Activated CD4-positive, alpha-beta memory T cell treated with anti-CD3 and anti-CD28 coated beads for 36 hours (primary cell): ENCODE data around the gene TMEM39B. TPM values are rescaled to one million over a fixed set of nuclear protein-coding genes. Genes with fewer than 3 reads are reported as not detected.
"Not testable (repeated sequence)": the region's sequence is repeated elsewhere in the genome, so short reads cannot be mapped to it uniquely, and the experiment has no call there.

Experiments used
- CTCF ChIA-PET: fragments of 350-600 bp; sonication (Branson Sonifier 250); formaldehyde crosslinking; loops from one replicate; lab custom pipeline; 2021; ENCODE audit warnings: antibody characterized with exemption, inconsistent platforms; lab: Charles Lee
- POLR2A ChIA-PET: fragments of 350-600 bp; sonication (Branson Sonifier 250); formaldehyde crosslinking; loops from one replicate; lab custom pipeline; 2021; ENCODE audit warnings: antibody characterized with exemption; lab: Charles Lee
- DNase-seq: peaks from one replicate; pipeline ENCODE4 v3.0.0-alpha.2; 2020
- H3K27ac Mint-ChIP-seq: one replicate; pipeline ENCODE4 v1.8.0; 2021; ENCODE audit warnings: mixed read lengths
- H3K27me3 Mint-ChIP-seq: one replicate; pipeline ENCODE4 v1.8.0; 2021; ENCODE audit warnings: mixed read lengths
- H3K36me3 Mint-ChIP-seq: one replicate; pipeline ENCODE4 v1.8.0; 2021; ENCODE audit warnings: mixed read lengths
- H3K4me1 Mint-ChIP-seq: one replicate; pipeline ENCODE4 v1.8.0; 2021; ENCODE audit warnings: low read depth, mixed read lengths
- H3K4me3 Mint-ChIP-seq: one replicate; pipeline ENCODE4 v1.8.0; 2021; ENCODE audit warnings: mild to moderate bottlenecking, mixed read lengths
- H3K9me3 Mint-ChIP-seq: one replicate; pipeline ENCODE4 v1.8.0; 2021; ENCODE audit warnings: mixed read lengths
- intact Hi-C: fragments of 100-400 bp; cut with micrococcal nuclease; formaldehyde crosslinking; loops from one replicate; pipeline ENCODE4 v1.15.1; 2023
- total RNA-seq, 2 experiments: library from RNA; stranded (reverse); gene quantifications; one replicate each; pipeline ENCODE4 v1.2.3, GENCODE V29; 2021

TMEM39B gene
- total RNA-seq, 2 experiments from 2014 or later, result 18.9 to 19.7 TPM

GRCh38 chr1:32071758-32072621, 749 bp upstream of the TMEM39B start:
- POLR2A ChIA-PET, result interaction anchor here (0.6 to 3.7 kb wide), 8 partner anchors 11 to 579 kb away, joined by 3 to 37 read pairs (median 4); partner anchors contain the start of genes KHDRBS1, KPNA6, RBBP4 and TXLNA
- intact Hi-C loops, result loop anchor here (1.0 to 5.0 kb wide), 5 partner anchors 35 to 322 kb away; partner anchors contain the start of genes BSDC1, KHDRBS1, PTP4A2 and TXLNA
- peaks cover 3% of the 10 kb centered on the region for H3K36me3 Mint-ChIP-seq
- peak; percentile 77 for DNase-seq
- CTCF ChIA-PET, result interaction anchor here (1.0 to 3.6 kb wide), 4 partner anchors 9 to 323 kb away, joined by 3 to 28 read pairs (median 6); partner anchors contain the start of genes BSDC1 and KPNA6
- no peaks in the 10 kb centered on the region for H3K27me3 Mint-ChIP-seq
- peak overlapping the region; percentile 89 for H3K27ac Mint-ChIP-seq
- H3K9me3 Mint-ChIP-seq, result no peaks in the 10 kb centered on the region
- peak overlapping the region; percentile 79 for H3K4me3 Mint-ChIP-seq
- H3K4me1 Mint-ChIP-seq, result peaks cover 26% of the 10 kb centered on the region

- Mint-ChIP-seq H3K4me3 (peak overlapping the region; percentile 79), H3K9me3 (no peaks in the 10 kb centered on the region), H3K36me3 (peaks cover 11% of the 10 kb centered on the region), H3K4me1 (peaks cover 32% of the 10 kb centered on the region), H3K27me3 (no peaks in the 10 kb centered on the region), H3K27ac (peak overlapping the region; percentile 89)
- ChIA-PET POLR2A (interaction anchor here (0.6 to 3.7 kb wide), 9 partner anchors 13 to 578 kb away, joined by 3 to 37 read pairs (median 4); partner anchors contain the start of genes KHDRBS1, KPNA6, RBBP4 and TXLNA), CTCF (interaction anchor here (1.0 to 3.6 kb wide), 6 partner anchors 8 to 321 kb away, joined by 3 to 28 read pairs (median 3); partner anchors contain the start of genes BSDC1 and KPNA6)
- no peak for DNase-seq
- intact Hi-C loops, result loop anchor here (2.0 to 5.0 kb wide), 2 partner anchors 105 to 136 kb away; partner anchors contain the start of genes PTP4A2 and TXLNA
These were observed 825 bp downstream of the TMEM39B start for GRCh38 chr1:32073299-32074229.

GRCh38 chr1:32074841-32075240, 2.1 kb downstream of the TMEM39B start:
- POLR2A ChIA-PET, result interaction anchor here (3.7 kb wide), 1 partner anchor 34 kb away, joined by 37 read pairs; the partner anchor contains the start of gene KPNA6
- CTCF ChIA-PET, result interaction anchor here (3.6 kb wide), 1 partner anchor 33 kb away, joined by 28 read pairs; the partner anchor contains the start of gene KPNA6
- Mint-ChIP-seq H3K27me3 (no peaks in the 10 kb centered on the region), H3K4me3 (no peak overlapping the region), H3K27ac (peak overlapping the region; percentile 74), H3K9me3 (no peaks in the 10 kb centered on the region), H3K36me3 (peaks cover 14% of the 10 kb centered on the region), H3K4me1 (peaks cover 32% of the 10 kb centered on the region)
- intact Hi-C loops, result loop anchor here (5.0 kb wide), 1 partner anchor 138 kb away; the partner anchor contains the start of gene PTP4A2
- no peak for DNase-seq

- Mint-ChIP-seq H3K4me1 (peaks cover 23% of the 10 kb centered on the region), H3K9me3 (no peaks in the 10 kb centered on the region), H3K36me3 (peaks cover 20% of the 10 kb centered on the region), H3K27ac (no peak overlapping the region), H3K27me3 (no peaks in the 10 kb centered on the region), H3K4me3 (no peak overlapping the region)
- ChIA-PET POLR2A (no interaction called here), CTCF (no interaction called here)
- intact Hi-C loops, result no loop called here
- no peak for DNase-seq
These were observed 4.7 kb downstream of the TMEM39B start for GRCh38 chr1:32077451-32077850.

DNA sequence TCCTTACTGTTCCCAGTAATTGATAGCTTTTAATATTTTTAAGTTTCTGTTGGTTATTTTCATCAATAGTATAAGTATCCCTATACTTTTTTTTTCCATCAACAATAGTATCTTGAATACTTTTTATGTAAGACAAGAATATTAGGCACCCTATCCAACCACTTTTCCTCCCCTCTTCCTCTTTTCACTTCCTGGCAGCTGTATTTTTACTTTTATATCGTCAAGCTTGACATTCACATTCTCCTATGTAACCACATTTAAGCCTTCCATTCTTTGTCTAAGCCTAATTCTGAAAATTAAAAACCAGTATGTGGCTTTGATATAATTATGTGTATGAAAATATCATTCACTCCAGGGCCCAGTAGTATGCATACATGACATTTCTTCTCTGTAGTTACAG, 9.3 kb downstream of the TMEM39B start:
- Mint-ChIP-seq H3K4me1 (peaks cover 6% of the 10 kb centered on the region), H3K36me3 (peaks cover 33% of the 10 kb centered on the region), H3K27ac (no peak overlapping the region), H3K9me3 (no peaks in the 10 kb centered on the region), H3K27me3 (no peaks in the 10 kb centered on the region), H3K4me3 (no peak overlapping the region)
- DNase-seq, result no peak
- ChIA-PET POLR2A (interaction anchor here (0.6 kb wide), 1 partner anchor 17 kb away, joined by 3 read pairs; no protein-coding TSS in a partner anchor), CTCF (interaction anchor here (1.0 kb wide), 1 partner anchor 9 kb away, joined by 3 read pairs; the partner anchor contains the start of gene TMEM39B)
- intact Hi-C loops, result no loop called here

GRCh38 chr1:32086381-32086780, 13.6 kb downstream of the TMEM39B start:
- CTCF ChIA-PET, result interaction anchor here (0.6 kb wide), 1 partner anchor 28 kb away, joined by 3 read pairs; no protein-coding TSS in a partner anchor
- H3K27me3 Mint-ChIP-seq, H3K4me3 Mint-ChIP-seq, H3K9me3 Mint-ChIP-seq, intact Hi-C loops, POLR2A ChIA-PET, DNase-seq, H3K27ac Mint-ChIP-seq, H3K4me1 Mint-ChIP-seq: not testable (repeated sequence)
- H3K36me3 Mint-ChIP-seq, result peaks cover 25% of the 10 kb centered on the region

DNA sequence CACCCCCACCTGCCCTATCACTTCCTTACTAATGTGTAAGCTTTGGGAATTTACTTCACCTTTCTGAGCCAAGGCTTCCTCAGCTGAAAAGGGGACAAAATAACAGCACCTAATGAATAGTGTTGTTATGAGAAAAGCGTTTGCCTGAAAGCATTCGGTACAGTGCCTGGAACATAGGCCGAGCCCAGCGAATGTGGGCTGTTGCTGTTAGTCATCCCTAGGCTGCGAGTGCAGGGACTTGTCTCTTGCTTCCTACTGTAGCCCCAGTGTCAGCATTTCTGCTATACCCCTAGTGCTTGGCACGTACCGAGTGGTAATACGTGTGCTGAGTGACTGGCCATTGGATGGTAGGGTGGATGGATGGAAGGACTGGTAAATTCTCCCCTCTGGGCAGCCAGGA, 18.4 kb downstream of the TMEM39B start:
- ChIA-PET CTCF (no interaction called here), POLR2A (no interaction called here)
- no peaks in the 10 kb centered on the region for H3K9me3 Mint-ChIP-seq
- H3K4me1 Mint-ChIP-seq, result no peaks in the 10 kb centered on the region
- intact Hi-C loops, result no loop called here
- H3K27ac Mint-ChIP-seq, result no peak overlapping the region
- H3K27me3 Mint-ChIP-seq, result no peaks in the 10 kb centered on the region
- no peak overlapping the region for H3K4me3 Mint-ChIP-seq
- no peak for DNase-seq
- H3K36me3 Mint-ChIP-seq, result peaks cover 19% of the 10 kb centered on the region

GRCh38 chr1:32091591-32091990, 18.9 kb downstream of the TMEM39B start:
- Mint-ChIP-seq H3K27ac (no peak overlapping the region), H3K4me3 (no peak overlapping the region), H3K9me3 (no peaks in the 10 kb centered on the region), H3K27me3 (no peaks in the 10 kb centered on the region), H3K36me3 (peaks cover 19% of the 10 kb centered on the region), H3K4me1 (no peaks in the 10 kb centered on the region)
- no peak for DNase-seq
- intact Hi-C loops, result no loop called here
- ChIA-PET POLR2A (no interaction called here), CTCF (interaction anchor here (0.9 kb wide), 1 partner anchor 17 kb away, joined by 3 read pairs; no protein-coding TSS in a partner anchor)

DNA sequence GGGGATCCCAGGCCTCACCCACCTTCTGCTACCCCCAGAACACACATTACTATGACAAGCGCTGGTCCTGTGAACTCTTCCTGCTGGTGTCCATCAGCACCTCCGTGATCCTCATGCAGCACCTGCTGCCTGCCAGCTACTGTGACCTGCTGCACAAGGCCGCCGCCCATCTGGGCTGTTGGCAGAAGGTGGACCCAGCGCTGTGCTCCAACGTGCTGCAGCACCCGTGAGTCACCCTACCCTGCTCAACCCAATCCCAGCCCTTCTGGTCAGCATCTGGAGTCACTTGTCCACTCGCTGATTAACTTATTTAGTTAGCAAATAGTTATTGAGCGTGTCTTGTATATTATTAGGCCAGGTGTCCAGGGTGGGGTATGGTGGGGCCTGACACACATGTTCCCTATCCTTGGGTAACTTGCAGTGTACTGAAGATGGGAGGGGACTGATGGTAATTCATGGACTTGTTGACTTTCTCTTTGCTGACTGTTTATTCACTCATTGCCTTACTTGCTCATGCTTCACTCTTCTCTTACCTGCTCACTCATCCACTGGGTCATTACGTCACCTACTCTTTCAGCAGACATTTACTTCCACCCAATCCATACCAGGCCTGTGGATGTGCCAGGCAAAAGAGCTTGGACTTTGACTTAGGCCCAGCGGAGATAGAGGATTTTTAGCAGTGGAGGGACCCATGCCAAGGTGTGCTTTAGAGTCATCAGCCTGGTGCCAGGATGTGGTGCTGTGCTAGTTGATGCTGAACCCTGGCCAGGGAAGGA, 22.2 kb downstream of the TMEM39B start:
- CTCF ChIA-PET, result no interaction called here
- no peak overlapping the region for H3K27ac Mint-ChIP-seq
- H3K4me3 Mint-ChIP-seq, result no peak overlapping the region
- POLR2A ChIA-PET, result no interaction called here
- intact Hi-C loops, result no loop called here
- H3K27me3 Mint-ChIP-seq, result no peaks in the 10 kb centered on the region
- no peak for DNase-seq
- no peaks in the 10 kb centered on the region for H3K9me3 Mint-ChIP-seq
- H3K4me1 Mint-ChIP-seq, result no peaks in the 10 kb centered on the region
- H3K36me3 Mint-ChIP-seq, result peaks cover 25% of the 10 kb centered on the region

- H3K27ac Mint-ChIP-seq, result no peak overlapping the region
- POLR2A ChIA-PET, result no interaction called here
- H3K36me3 Mint-ChIP-seq, result peaks cover 23% of the 10 kb centered on the region
- intact Hi-C loops, result no loop called here
- no peak for DNase-seq
- H3K4me1 Mint-ChIP-seq, result peaks cover 3% of the 10 kb centered on the region
- CTCF ChIA-PET, result no interaction called here
- H3K4me3 Mint-ChIP-seq, result no peak overlapping the region
- H3K27me3 Mint-ChIP-seq, result no peaks in the 10 kb centered on the region
- no peaks in the 10 kb centered on the region for H3K9me3 Mint-ChIP-seq
These were observed 26.7 kb downstream of the TMEM39B start for GRCh38 chr1:32099426-32099825.

- H3K36me3 Mint-ChIP-seq, result peaks cover 15% of the 10 kb centered on the region
- ChIA-PET CTCF (no interaction called here), POLR2A (no interaction called here)
- intact Hi-C loops, result no loop called here
- peaks cover 3% of the 10 kb centered on the region for H3K4me1 Mint-ChIP-seq
- H3K27me3 Mint-ChIP-seq, result no peaks in the 10 kb centered on the region
- DNase-seq, result no peak
- H3K27ac Mint-ChIP-seq, result no peak overlapping the region
- H3K4me3 Mint-ChIP-seq, result no peak overlapping the region
- no peaks in the 10 kb centered on the region for H3K9me3 Mint-ChIP-seq
These were observed 27.6 kb downstream of the TMEM39B start for GRCh38 chr1:32100359-32100758.
